Stimulated activated CD8-positive, alpha-beta memory T cell treated with anti-CD3 and anti-CD28 coated beads, Interleukin-12 subunit alpha, Interleukin-12 subunit beta, amount 100 ng/mL, for 24 hours (primary cell): Measurements from ENCODE around the gene SIM1.

Source experiments
- DNase-seq: peaks from one replicate; pipeline ENCODE4 v3.0.0-alpha.2; 2020; ENCODE audit errors: extremely low read depth

SIM1 gene

GRCh38 chr6:100472674-100473073 is 8.0 kb upstream of the SIM1 start:
- DNase-seq = no peak

GRCh38 chr6:100470422-100471120 is 5.8 kb upstream of the SIM1 start:
- DNase-seq = no peak

DNA sequence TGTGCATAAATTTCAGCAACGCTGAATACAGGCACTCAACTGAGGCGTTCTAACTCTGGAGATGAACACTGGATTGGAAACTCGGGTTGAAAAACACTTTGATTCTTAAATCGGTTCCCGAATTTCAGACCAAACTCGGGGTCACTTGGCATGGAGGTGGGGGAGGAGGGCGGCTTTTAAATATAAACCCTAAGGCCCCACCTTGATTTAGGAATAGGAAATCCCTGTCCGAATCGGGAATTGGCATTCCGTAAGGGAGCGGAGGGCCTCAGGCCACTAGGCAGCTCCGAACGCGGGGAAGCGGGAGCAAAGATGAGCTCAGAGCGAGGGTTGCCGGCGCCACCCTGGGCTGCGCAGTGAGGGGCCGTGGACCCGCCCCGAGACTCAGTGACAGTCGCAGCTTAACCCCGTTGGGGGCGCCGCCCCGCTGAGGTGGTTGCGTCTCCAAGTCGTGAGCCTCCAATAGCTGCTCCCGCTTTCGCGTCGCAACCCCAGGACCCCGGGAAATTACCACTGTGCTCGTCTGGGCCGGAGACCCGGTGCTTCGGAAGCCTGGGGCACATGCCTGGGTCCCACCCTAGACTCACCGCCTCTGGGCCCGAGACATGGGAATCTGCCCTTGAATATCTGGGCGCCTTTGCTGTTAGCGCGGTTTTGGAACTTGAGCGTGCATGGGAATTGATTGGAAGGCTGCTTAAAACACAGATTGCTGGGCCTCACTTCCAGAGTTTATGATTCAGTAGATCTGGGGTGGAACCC is 4.6 kb upstream of the SIM1 start:
- no peak for DNase-seq

DNA sequence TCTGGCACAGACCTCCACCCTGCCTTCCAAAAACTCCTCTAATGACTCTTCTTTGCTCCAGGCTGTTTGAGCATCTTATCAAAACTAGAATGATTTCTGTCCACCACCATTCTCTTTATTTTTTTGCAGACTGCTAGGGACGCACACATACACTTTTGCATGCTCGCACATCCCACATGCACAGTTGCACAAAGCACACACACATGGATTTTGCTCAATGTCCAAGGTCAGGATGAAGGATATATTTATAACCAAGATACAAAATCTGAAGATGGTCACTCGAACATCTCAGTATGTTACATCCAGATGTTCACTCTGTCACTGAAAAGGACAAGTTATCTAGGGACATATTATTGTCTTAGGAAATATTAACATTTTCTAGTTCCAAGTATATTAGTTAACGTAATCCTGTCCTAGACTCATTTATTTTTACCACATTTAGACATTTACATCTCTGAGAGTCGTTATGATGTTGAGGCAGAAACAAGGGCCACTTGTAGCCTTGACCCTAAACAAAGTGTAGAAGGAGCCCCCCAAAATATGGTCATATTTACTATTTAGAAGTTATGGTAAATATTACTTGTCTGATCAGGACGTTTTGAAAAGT is 3.4 kb upstream of the SIM1 start:
- no peak for DNase-seq

GRCh38 chr6:100467129-100468015 is 2.7 kb upstream of the SIM1 start:
- no peak for DNase-seq

DNA sequence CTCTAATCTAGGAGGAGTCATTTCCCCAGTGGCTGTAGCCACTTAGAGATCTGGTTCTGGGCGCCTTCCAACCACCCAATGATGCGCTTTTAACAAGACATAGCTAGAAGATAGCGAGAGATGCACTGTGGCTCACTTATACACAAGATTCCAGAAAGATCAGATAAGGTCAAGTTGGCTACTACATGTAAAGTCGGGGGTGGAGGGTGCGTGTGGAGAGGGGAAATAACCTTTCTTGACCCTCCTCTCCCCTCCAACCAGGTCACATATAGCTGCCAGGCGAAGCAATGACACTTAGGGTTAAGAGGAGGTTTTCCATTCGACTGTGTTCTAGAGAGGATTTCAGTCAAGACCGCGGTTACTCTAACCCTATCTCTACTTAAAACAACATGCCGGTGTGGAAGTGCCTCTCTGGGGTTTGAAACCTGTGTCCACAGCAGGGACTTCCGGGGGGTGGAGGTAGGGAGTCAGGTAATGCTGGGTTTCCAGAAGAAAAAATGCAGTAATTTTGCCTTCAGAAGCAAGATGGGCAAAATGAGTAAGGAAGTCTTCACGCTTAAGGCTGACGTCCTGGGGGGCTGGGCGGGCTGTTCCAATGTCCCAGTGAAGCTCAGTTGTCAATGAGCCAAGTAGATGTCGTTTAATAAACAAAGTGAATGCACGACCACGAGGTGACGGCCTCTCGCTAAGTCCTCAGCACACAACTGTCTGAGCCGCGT is 1.8 kb upstream of the SIM1 start:
- no peak for DNase-seq

GRCh38 chr6:100465701-100466409 is 1.1 kb upstream of the SIM1 start:
- DNase-seq = no peak

- no peak for DNase-seq
These were observed 414 bp downstream of the SIM1 start for GRCh38 chr6:100464162-100464851.

- DNase-seq = no peak
These were observed 1.0 kb downstream of the SIM1 start for GRCh38 chr6:100463630-100464161.

DNA sequence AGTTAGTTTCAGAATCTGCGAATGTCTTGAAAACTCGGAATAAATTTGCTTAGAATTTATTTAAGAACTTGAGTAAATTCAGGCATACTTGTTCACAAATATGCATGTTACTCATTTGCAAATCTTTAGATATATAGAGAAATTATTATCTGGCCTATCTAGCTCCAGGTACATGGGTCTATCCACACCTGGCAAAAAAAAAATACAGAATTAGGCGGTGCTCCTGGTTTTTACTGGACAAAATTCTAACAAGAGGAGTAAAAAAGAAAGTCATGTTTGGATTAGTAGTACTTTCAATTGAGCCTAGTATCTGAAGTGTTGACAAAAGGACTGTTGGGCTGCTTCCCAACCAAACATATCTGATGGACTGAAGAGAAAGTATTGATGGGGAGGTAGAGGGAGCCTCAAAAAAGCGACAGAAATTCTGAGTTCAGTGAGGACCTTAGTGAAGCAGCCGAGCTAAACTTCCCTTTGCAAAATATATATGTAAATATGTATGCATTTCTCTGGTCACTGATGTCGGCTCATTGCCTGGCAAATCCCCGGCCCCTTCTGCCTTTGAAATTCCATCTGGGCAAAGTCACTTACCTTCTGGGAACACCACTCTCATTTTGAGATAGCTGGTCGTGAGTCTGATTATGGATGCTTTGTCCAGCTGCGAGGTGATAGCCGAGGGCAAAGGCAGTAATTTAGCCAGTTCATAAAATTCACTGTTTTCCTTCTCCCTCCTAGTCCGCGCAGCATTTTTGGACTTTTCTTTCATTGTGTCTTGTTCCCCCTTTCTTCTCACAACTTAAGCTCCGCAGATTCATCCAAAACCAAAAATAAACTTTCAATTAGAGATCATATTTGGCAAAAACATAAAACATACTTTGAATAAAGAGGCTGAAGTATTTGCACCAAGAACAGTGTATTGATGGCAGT is 1.8 kb downstream of the SIM1 start:
- DNase-seq = no peak

DNA sequence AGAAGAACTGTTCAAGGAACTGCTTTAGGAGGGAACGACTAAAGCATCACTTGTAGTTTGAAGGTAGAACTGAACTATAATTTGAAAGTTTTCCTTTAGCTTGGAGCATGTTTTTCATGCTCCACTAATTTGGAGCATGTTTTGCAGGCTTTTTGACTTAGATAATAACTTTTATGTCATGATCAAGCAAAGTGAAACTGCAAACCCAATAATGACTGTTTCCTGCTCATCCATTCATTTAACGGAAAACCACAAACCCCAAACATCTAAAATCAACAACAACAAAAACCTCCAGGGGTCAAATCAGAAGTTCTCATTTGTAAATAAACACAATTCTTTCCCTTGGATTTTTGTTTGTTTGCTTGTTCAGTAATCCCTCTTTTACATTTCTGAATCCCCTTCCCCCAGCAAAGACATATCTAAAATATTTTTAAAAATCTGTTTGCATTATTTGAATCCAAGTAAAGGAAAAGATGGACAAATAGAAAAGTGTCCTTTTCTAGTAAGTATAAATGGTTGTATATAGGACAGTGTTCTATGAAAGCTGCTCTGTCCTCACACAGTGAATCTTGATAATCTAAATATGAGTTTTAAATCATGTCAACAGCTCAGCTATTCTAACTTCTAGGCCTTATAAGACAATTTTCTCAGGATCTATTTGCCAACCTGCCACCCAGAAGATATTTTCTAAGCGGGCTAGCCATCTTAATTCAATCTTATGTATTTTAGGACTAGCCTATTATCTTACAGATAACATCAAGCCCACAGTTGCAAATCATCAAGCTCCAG is 2.6 kb downstream of the SIM1 start:
- no peak for DNase-seq

DNA sequence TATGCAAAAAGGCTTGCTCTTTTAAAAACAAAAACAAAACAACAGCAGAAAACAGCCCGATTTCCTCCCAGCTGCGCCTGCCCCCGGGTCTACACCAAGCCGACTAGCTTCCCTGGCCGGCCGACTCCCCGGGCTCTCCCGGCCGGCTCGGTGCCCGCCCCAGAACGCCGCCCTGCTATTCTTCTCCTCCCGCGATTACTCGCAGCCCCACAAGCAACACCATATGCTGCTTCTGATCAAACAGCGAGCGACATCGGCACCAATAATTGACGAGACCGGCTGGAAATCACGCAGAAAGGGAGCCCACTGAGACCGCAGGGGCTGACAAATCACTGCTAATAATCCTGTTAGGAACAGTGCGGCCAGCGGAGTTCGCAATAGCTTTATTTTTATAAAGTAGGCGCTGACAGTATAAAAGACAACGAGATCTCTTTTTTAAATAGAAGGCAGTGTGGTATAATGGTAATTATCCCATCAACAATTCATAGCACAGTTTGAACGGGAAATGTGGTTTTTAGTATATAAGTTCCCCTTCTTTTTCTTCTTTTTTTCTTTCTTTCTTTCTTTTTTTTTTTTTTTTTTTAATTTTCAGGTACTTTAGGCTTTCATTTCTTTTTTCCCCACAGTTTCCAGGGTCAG is 3.3 kb downstream of the SIM1 start:
- no peak for DNase-seq

GRCh38 chr6:100460650-100461204 is 4.0 kb downstream of the SIM1 start:
- DNase-seq = no peak

- DNase-seq = no peak
These were observed 5.0 kb downstream of the SIM1 start for GRCh38 chr6:100459592-100460184.

- no peak for DNase-seq
These were observed 5.7 kb downstream of the SIM1 start for GRCh38 chr6:100458841-100459591.
